ENCODE measurements around the gene ALPK3.

DNA sequence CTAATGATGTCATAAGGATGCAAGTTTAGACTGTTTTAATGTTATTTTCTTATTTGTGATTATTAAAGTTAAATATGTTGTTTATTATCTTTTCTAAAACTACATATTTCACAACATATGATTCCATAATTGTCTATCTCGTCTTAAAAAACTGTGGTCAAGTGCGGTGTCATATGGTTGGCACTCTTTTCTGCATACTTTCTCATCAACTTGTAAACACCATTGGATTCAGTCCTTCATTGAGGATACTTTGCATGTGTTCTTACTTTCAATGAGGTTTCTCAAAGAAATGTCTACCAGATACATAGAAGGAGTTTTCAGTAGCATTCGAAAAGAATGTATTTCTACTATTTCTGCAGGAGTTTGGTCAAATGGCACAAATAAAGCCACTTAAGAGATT is 22.0 kb upstream of the ALPK3 start:
- TF ChIP-seq, protein P1, sequence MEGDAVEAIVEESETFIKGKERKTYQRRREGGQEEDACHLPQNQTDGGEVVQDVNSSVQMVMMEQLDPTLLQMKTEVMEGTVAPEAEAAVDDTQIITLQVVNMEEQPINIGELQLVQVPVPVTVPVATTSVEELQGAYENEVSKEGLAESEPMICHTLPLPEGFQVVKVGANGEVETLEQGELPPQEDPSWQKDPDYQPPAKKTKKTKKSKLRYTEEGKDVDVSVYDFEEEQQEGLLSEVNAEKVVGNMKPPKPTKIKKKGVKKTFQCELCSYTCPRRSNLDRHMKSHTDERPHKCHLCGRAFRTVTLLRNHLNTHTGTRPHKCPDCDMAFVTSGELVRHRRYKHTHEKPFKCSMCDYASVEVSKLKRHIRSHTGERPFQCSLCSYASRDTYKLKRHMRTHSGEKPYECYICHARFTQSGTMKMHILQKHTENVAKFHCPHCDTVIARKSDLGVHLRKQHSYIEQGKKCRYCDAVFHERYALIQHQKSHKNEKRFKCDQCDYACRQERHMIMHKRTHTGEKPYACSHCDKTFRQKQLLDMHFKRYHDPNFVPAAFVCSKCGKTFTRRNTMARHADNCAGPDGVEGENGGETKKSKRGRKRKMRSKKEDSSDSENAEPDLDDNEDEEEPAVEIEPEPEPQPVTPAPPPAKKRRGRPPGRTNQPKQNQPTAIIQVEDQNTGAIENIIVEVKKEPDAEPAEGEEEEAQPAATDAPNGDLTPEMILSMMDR (IDR thresholded peaks at IDR 0.05): no peak
- no peak for TF ChIP-seq POLR2A (IDR thresholded peaks at IDR 0.05)
